Measurements from ENCODE around the gene PGF. TPM values are rescaled to one million over a fixed set of nuclear protein-coding genes. Genes with fewer than 3 reads are reported as not detected.

PGF gene
- total RNA-seq, 4 donors from 2014 or later = 1.6 to 42.3 (median 6.2) TPM

DNA sequence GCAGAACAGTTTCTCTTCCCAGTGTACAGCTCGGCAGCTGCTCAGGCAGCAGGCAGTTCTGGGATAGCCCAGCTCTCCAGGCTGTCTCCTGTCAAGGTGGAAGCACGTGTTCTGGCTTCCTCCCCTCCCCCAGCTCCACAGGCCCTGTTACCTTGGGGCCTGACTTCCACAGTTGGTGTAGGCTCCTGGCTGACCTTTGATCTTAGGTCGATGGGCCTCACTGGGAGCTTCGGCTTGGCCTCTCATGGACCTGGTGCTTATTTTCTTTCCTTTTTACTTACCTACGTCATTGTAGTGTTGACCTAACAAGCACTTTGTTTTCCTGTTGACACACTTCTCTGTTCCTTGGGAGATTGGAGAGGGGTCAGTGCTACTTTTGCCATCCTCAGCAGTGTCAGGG is 56.7 kb downstream of the PGF start:
- Histone ChIP-seq H3K36me3 (peaks cover 79 to 100% (median 84%) of the 10 kb centered on the region in 3 donors), H3K9me3 (no peaks in the 10 kb centered on the region), H3K4me1 (no peaks in the 10 kb centered on the region), H3K4me3 (no peak overlapping the region), H3K27me3 (no peaks in the 10 kb centered on the region), H3K27ac (no peak overlapping the region)
- intact Hi-C loops (cut with DNase I) = no loop called here
- WGBS, 2 donors = 69 to 98% methylated on average over 4 to 5 of the region's 5 CpGs
- TF ChIP-seq, protein P1, sequence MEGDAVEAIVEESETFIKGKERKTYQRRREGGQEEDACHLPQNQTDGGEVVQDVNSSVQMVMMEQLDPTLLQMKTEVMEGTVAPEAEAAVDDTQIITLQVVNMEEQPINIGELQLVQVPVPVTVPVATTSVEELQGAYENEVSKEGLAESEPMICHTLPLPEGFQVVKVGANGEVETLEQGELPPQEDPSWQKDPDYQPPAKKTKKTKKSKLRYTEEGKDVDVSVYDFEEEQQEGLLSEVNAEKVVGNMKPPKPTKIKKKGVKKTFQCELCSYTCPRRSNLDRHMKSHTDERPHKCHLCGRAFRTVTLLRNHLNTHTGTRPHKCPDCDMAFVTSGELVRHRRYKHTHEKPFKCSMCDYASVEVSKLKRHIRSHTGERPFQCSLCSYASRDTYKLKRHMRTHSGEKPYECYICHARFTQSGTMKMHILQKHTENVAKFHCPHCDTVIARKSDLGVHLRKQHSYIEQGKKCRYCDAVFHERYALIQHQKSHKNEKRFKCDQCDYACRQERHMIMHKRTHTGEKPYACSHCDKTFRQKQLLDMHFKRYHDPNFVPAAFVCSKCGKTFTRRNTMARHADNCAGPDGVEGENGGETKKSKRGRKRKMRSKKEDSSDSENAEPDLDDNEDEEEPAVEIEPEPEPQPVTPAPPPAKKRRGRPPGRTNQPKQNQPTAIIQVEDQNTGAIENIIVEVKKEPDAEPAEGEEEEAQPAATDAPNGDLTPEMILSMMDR (IDR thresholded peaks at IDR 0.05) = no peak
- no peak for TF ChIP-seq POLR2A (IDR thresholded peaks at IDR 0.05)
- no peak for DNase-seq

DNA sequence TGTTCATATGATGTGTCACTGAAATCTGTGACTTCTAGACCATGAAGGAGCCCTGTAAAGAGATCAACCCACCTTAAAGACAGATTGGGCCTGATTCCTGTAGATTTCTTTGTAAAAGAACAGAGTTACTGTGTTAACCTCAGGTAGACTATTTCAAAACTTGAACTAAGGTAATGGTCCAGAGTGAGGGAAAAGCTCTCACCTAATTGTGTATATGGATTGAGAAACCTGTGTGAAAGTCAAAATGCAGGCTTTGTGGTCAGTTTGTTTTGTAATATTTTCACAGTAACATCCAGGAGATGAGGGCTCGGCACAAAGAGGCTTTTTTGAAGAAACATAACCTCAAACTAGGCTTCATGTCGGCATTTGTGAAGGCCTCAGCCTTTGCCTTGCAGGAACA is 57.3 kb downstream of the PGF start:
- Histone ChIP-seq H3K27ac (no peak overlapping the region), H3K4me3 (no peak overlapping the region), H3K4me1 (no peaks in the 10 kb centered on the region), H3K27me3 (no peaks in the 10 kb centered on the region), H3K9me3 (no peaks in the 10 kb centered on the region), H3K36me3 (peaks cover 83 to 100% (median 88%) of the 10 kb centered on the region in 3 donors)
- DNase-seq = no peak
- TF ChIP-seq, protein P1 (IDR thresholded peaks at IDR 0.05) = no peak
- no peak for TF ChIP-seq POLR2A (IDR thresholded peaks at IDR 0.05)
- intact Hi-C loops (cut with DNase I) = no loop called here
- WGBS, 2 donors = 69 to 88% methylated on average over 2 of the region's 2 CpGs

DNA sequence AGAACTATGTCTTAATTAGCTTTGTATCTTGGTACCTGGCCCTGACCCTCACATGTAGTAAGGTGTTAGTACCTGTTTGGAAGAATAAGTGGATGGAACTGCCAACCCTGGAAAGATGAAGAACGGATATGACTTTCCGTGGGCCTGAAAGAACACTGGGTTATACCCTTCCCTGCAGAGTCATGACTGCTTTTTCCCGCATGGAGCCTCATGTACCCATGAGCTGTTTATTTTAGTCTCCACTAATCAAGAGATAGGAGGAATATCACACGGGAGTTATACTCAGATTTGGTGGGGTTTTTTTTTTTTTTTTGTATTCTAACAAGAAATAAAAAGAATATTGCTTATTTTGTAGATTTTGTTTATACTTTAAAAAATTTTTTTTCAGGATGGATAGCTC is 57.8 kb downstream of the PGF start:
- no peaks in the 10 kb centered on the region for H3K9me3 ChIP-seq
- H3K36me3 ChIP-seq = peaks cover 83 to 100% (median 88%) of the 10 kb centered on the region in 3 donors
- no peak for DNase-seq
- no peaks in the 10 kb centered on the region for H3K4me1 ChIP-seq
- H3K27ac ChIP-seq = no peak overlapping the region
- intact Hi-C loops (cut with DNase I) = no loop called here
- TF ChIP-seq POLR2A (IDR thresholded peaks at IDR 0.05) = no peak
- TF ChIP-seq, protein P1 (IDR thresholded peaks at IDR 0.05) = no peak
- no peaks in the 10 kb centered on the region for H3K27me3 ChIP-seq
- no peak overlapping the region for H3K4me3 ChIP-seq
- 73 to 76% methylated on average over 4 of the region's 4 CpGs for WGBS, 2 donors

DNA sequence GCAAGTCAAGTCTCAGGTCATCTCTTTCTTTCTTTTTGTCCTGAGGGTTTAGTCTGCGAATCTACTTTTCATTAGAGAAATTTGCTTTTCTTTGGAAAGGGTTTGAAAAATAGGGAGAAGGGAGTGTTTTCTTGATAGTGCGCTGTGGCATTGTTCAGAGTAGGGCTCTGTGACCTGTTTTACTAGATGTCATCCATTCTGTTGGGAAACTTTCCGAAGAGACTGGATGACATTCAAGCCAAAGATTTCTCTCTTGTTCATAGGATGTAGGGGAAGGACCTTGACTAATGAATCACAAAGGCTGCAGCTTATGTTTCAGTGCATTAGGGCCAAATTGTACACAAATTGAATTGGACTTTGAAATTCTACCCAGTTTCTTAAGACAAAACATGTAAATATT is 59.0 kb downstream of the PGF start:
- no peak overlapping the region for H3K4me3 ChIP-seq
- 84 to 100% methylated on average over 2 to 3 of the region's 3 CpGs for WGBS, 2 donors
- no peak for TF ChIP-seq POLR2A (IDR thresholded peaks at IDR 0.05)
- TF ChIP-seq, protein P1 (IDR thresholded peaks at IDR 0.05) = no peak

DNA sequence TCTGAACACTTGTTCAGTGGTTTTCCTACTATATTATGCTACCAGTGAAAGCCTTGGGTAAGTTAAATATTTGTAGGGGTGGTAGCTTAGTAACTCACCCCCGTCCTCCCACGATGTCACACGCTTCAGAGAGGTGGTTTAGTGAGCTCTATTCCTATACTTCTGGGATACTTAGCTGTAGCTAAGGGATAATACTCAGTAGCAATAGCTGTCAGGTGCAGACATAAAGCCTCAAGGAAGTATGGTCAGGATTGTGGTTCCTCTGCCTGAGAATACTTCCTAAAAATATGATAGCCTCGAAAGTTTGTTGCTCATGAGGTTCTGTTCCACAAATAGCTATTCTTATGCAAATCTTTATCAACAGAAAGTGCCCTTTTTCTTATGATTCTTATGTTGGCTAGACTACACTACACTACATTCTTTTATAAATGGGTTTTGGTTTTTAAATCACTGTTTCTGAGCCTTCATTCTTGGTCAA is 61.7 kb downstream of the PGF start:
- Histone ChIP-seq H3K27ac (no peak overlapping the region), H3K4me3 (no peak overlapping the region), H3K27me3 (no peaks in the 10 kb centered on the region), H3K4me1 (peaks cover 2 to 15% (median 3%) of the 10 kb centered on the region in 3 donors), H3K36me3 (peaks cover 66 to 100% (median 68%) of the 10 kb centered on the region in 3 donors), H3K9me3 (no peaks in the 10 kb centered on the region)
- DNase-seq = no peak
- 52 to 53% methylated on average over 4 of the region's 4 CpGs for WGBS, 2 donors
- intact Hi-C loops (cut with DNase I) = no loop called here
- no peak for TF ChIP-seq POLR2A (IDR thresholded peaks at IDR 0.05)
- TF ChIP-seq, protein P1 (IDR thresholded peaks at IDR 0.05) = no peak

More for the DNA sequence above, 59.0 kb downstream of the PGF start:
- Histone ChIP-seq H3K36me3 (peaks cover 72 to 100% (median 78%) of the 10 kb centered on the region in 3 donors), H3K4me1 (peaks cover 0 to 10% (median 3%) of the 10 kb centered on the region in 3 donors), H3K27ac (no peak overlapping the region), H3K27me3 (no peaks in the 10 kb centered on the region), H3K9me3 (no peaks in the 10 kb centered on the region)
- intact Hi-C loops (cut with DNase I) = no loop called here
- DNase-seq = no peak

Data from esophagus squamous epithelium (tissue), 5 donors.